Erythroblast (primary cell): ENCODE data around the gene SWI5.

Source experiments
- DNase-seq, 2 experiments: peaks; one replicate each; lab custom pipeline; 2025; lab: John Stamatoyannopoulos, UW
- GATA1 ChIP-seq: IDR thresholded peaks from 2 replicates; pipeline ENCODE4 v1.6.1; 2011; ENCODE audit warnings: low read depth, mild to moderate bottlenecking, control low read depth, low read length, moderate library complexity
- POLR2A ChIP-seq: IDR thresholded peaks from 2 replicates; pipeline ENCODE4 v1.6.1; 2011; ENCODE audit warnings: mild to moderate bottlenecking, low read length

SWI5 gene

DNA sequence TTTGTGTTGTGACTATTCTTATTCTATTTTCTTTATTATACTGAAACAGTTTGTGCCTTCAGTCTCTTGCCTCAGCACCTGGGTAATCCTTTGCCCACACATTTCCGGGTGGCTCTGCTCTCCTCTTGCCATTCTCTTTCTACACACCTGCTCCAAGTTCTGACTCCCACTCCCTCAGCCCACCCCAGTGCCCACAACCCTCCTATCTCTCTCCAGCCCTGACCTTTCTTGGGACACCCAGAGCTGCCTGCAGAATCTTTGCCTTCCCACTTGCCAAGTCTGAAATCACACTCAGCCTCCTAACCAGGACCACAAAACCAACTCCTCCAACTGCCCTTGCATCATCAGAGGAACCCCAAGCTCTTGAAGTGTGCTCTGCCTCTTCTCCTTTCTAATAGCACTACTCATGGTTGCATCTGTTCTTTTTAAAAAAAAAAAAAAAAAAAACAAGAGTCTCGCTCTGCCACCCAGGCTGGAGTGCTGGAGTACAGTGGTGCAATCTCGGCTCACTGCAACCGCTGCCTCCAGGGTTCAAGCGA, 4.1 kb downstream of the SWI5 start:
- TF ChIP-seq POLR2A: no peak
- TF ChIP-seq GATA1: no peak

DNA sequence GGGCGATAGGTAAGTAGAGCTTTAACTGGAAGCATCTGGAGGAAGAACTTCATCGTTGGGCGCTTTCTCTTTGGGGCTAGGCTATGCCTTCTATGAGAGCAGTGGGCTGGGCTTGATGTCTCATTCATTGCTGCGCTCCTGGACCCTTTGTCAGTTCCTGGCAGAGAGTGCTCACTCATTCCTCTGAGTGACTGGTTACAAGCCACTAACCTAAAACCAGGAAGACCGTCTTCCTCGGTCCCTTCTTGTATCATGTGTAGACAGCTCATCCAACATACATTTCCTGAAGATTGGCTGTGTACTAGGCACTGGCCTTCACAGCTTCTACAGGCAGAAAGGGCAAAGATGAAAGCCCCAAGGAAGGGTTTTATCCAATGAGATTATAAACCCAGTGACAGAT, 6.4 kb downstream of the SWI5 start:
- no peak for DNase-seq
- no peak for TF ChIP-seq POLR2A
- no peak for TF ChIP-seq GATA1

More for the DNA sequence above, 4.1 kb downstream of the SWI5 start:
- no peak for DNase-seq

DNA sequence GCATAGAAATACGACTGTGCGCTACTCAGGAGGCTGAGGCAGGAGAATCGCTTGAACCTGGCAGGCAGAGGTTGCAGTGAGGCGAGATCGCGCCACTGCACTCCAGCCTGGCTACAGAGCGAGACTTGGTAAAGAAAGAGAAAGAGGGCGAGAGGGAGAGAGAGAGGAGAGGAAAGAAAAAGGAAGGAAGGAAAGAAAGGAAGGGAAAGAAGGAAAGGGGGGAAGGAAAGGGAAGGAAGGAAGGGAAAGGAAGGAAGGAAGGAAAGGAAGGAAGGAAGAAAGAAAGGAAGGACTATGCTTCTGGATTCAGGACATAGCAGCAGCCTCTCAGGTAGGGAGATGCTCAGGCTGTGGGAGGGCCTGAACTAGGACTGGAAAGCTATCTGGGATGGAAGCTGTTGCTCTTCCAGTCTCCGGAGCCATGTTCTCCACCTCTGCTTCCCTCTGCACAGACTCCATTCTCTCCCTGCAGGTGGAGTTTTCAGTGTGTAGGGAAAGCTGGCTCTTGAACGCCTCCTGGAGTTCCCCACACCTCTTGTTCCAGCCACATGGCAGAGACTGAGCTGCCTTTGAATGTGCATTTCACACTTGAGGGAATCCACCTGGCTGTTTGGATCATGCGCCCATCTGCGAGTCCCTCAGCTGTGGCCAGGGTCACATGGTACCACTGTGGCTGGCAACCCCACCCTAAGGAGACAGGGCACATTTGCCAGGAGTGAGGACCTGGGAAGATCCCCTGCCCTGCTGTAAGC, 9.1 kb downstream of the SWI5 start:
- no peak for DNase-seq
- TF ChIP-seq GATA1 (no peak), POLR2A (no peak)

DNA sequence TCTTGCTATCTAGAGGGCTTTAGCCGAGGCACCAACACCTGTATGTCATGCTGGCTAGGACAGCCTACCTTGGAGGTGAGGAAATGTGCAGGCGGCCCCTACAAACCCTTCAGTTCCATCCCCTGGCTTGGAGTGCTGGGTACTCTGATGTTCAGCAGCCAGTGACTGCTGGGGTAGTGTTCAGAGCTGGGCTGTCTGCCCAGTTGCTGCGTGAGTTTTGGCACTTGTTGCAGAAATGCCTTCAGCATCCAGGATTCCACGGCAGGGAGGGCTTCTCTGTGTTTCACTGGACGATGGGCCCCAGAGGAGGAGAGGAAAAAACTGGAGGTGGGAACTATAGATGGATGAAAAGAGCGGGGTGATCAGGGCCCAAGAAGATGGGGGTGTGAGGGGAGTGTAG, 10.4 kb downstream of the SWI5 start:
- no peak for TF ChIP-seq POLR2A
- TF ChIP-seq GATA1: no peak
- DNase-seq: no peak

DNA sequence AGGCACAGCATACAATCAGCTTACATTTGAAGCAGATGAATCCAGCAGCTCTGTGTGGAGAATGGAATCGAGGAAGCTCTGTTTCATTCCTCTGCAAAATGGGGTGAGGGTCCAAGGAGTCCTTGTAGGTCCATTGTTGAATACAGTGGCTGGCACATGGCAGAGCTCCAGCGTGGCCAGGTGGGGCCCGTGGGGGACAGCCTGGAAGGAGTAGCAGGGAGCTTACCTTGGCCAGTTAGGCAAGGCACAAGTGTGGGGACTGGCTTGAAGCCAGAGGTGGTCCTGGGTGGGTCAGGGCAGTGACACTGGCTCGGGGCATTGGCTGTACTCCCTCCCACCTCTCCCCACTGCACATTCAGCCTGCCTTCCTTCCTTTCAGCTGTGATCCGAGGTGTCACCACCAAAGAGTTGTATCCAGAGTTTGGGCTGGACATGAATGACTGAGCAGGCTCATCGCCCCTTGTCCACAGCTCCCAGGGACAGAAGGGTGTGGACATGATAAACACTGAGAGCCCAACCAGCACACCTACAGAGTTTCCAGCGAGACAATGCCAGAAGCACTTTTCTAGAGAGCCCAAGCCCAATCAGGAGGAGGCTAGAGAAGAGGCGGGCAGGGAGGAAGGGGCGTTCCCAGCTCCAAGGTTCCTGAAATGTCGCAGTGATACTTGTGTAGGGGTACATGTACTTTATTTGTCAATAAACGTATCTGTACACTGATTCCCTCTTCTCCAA, 12.4 kb downstream of the SWI5 start:
- TF ChIP-seq GATA1: no peak
- no peak for TF ChIP-seq POLR2A

DNA sequence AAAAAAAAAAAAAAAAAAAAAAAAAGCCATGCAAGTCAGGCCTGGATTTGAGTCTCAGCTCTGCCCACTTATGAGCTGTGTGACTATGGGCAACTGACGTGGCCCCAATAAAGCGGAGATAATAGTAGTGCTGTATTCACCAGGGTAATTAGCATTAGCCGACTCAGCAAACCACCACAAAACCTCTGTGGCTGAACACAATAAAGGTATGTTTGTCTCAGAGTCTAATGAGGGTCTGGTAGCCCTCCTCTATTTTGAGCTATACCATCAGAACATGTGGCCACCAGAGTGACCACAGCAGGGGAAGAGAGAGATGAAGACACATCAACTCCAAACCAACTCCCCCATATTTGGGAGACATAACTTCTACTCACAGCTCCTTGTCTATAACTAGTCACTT, 15.9 kb downstream of the SWI5 start:
- DNase-seq: no peak
- TF ChIP-seq POLR2A (no peak), GATA1 (no peak)

More for the DNA sequence above, 12.4 kb downstream of the SWI5 start:
- no peak for DNase-seq

DNA sequence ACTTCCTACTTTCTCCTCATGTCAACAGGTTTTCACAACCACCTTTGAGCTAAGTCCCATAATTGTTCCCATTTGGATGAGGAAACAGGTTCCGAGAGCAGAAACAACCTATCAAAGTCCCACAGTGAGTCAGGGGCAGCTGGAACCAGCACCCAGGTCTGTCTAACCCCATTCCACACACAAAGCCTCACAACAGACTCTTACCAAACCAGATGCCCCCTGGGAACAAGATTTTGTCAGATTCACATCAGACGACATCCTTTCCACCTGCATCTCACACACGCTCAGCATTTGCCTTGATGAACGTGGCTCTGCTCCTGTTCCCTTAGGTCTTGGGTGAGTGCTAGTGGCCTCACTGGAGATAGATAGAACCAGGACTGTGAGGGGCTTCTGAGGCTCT, 17.0 kb downstream of the SWI5 start:
- DNase-seq: no peak
- TF ChIP-seq POLR2A (no peak), GATA1 (no peak)

DNA sequence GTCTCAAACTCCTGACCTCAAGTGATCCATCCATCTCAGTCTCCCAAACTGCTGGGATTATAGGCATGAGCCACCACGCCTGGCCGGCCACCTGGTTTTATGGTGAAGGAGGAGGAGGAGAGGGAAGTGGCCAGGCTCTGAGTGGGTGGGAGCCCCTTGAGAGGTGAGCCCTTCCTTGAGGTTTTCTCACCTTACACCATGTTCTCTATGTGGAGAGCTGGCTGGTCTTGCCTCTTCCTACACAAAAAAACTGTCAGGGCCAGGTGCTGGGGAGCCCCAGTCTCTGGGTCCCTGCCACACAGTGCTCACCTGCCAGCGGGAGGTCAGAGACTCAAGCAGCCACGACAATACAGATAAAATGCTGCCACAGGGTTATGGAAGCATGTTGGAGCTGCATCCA, 18.1 kb downstream of the SWI5 start:
- DNase-seq: no peak
- TF ChIP-seq POLR2A (no peak), GATA1 (no peak)

DNA sequence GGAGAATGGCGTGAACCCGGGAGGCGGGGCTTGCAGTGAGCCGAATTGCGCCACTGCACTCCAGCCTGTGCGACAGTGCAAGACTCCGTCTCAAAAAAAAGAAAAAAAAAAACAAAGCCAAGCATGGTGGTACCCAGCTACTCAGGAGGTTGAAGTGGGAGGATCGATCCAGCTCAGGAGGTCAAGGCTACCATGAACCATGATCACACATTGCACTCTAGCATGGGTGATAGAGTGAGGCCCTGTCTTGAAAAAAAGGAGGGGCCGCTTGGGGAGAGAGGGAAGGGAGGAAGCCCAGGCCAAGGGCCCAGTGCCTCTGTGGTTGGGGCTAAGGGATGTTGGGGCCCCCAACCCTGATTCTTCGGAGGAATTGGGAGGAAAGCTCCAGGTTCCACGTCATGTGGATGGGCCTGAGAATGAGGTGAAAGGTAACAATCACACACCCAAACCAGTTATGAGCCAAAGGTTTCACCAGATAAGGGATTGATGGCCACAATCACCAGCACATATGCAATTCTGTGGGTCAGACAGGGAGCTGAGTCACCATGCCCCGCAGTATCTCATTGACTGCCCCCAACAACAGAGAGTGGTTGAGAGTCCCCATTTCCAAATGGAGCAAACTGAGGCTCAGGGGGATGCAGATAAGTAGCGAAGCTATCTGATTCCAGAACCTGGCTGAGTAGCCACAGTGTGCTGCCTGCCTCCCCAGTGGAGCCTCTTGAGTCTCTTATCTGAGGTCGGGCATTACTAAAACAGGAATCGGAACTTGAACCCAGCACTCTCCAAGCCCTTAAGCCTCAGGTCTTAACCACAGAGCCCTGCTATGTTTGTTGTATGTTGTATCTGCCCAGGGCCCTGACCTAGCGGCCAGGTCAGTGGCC, 20.5 kb downstream of the SWI5 start:
- TF ChIP-seq GATA1 (no peak), POLR2A (no peak)
- DNase-seq: peak; percentile 83 to 93

DNA sequence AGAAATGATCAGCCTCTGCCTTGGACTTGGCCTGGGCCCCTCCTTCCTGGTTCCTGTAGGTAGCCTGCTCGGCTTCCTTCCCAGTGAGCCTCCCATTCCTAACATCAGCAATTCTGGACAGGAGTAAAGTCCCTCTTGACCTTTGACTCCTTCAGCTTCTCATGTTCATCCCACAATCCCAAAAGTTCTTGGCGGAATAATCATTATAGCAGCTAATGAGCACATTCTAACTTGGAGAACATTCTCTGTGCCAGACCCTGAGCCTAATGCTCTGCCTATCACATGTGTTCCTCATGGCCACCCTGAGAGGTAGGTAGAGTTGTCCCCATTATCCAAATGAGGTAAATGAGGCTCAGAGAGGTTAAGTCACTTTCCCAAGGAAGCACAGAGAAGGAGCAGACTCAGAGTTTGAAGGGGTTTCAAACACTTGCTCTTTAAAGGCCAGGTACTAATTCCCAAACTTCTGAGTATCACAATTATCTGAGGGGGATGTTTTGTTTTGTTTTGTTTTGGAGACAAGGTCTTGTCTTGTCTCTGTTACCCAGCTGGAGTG, 21.2 kb downstream of the SWI5 start:
- no peak for DNase-seq
- TF ChIP-seq GATA1 (no peak), POLR2A (no peak)

DNA sequence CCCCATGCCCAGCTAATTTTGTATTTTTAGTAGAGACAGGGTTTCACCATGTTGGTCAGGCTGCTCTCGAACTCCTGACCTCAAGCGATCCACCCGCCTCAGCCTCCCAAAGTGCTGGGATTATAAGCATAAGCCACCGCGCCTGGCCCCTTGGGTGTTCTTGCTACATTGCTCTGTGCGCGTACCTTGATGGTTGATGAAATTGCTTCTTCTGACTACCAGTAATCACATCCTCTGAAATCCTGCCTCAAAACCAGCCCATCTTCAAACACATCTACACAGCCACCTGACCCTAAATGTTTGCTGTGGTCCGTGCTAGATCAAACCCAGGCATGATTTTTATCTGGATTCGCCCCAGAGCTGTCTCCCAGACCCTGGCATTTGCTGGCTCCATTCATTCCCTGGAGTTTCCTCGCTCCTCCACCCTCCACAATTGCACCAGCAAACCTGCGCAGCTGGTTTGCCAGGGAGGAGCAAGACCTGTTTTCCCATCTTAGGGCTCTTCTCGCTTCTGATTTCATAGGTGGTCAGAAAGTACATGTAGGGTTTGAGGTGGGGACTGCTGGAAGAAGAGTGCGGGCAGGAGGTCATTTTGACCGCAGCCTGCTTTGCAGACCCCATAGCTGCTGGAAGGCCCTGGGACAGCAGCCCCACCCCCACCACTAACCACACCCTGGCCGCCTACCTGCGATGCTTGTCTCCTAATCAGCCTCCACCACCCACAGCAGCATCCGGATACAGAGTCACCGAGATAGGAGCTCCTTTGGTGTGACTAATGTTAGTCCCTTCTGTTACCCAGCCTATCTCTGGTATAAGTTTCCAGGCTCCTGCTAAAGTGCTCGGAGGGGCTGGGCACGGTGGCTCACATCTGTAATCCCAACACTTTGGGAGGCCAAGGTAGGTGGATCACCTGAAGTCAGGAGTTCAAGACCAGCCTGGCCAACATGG, 22.7 kb downstream of the SWI5 start:
- DNase-seq: peak in 1 of 2 experiments; percentile 16
- TF ChIP-seq POLR2A (no peak), GATA1 (no peak)

DNA sequence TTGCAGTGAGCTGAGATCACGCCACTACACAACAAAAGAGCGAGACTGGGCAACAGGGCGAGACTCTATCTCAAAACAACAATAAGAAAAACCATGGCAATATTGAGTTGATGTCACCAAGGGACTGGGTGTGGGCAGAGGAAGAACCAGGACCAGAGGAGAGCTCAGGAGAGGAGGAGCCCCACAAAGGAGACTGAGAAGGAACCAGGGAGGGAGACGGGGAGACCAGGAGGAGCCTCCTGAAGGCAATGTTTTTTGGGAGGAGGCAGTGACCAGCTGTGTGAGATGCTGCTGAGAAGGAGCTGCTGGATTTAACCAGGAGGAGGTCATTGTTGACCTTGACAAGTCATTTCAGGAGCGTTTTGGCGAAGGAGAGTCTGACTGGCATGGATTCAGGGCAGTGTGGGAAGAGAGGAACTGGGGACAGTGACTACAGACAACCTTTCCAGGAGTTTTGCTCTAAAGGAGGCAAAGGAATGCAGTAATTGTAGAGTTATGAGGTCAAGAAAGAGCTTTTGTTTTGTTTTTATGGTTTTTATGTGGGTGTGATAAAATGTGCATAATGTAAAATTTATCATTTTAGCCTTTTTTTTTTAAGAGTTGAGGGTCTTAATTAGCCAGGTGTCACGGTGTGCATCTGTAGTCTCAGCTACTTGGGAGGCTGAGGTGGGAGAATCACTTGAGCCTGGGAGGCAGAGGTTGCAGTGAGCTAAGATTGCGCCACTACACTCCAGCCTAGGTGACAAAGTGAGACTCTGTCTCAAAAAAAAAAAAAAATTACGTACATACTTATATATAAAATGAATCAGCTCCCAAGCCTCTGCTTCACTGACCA, 28.3 kb downstream of the SWI5 start:
- DNase-seq: no peak
- TF ChIP-seq GATA1: no peak
